ENCODE measurements around the gene SH3D19. TPM values are rescaled to one million over a fixed set of nuclear protein-coding genes. Genes with fewer than 3 reads are reported as not detected.
"Not testable (repeated sequence)": the region's sequence is repeated elsewhere in the genome, so short reads cannot be mapped to it uniquely, and the experiment has no call there.

The SH3D19 gene
- total and polyA plus RNA-seq, 2 experiments from 2014 or later, result 28.2 to 54.7 TPM

GRCh38 chr4:151092488-151092887 lies 232.9 kb downstream of the SH3D19 start:
- Histone ChIP-seq H3K4me3 (no peak overlapping the region), H3K27me3 (no peaks in the 10 kb centered on the region), H3K4me1 (ENCODE audit: insufficient read depth) (peaks cover 10% of the 10 kb centered on the region), H2AFZ (no peak overlapping the region), H3K9me3 (ENCODE audit: low read depth) (no peaks in the 10 kb centered on the region), H3K27ac (peak overlapping the region; percentile 59), H4K20me1 (ENCODE audit: insufficient read depth, poor library complexity, severe bottlenecking) (no peaks in the 10 kb centered on the region), H3K9me2 (replicated peaks; ENCODE audit: insufficient read depth) (no peaks in the 10 kb centered on the region), H3K36me3 (replicated peaks; ENCODE audit: insufficient read depth, low read depth) (no peaks in the 10 kb centered on the region), H3K4me2 (peak overlapping the region; percentile 35), H3K79me2 (no peaks in the 10 kb centered on the region)
- TF ChIP-seq EZH2 (IDR thresholded peaks at IDR 0.05; ENCODE audit: borderline replicate concordance), result no peak
- TF ChIP-seq EZH2phosphoT487 (IDR thresholded peaks at IDR 0.05; ENCODE audit: low read depth, severe bottlenecking, unreplicated experiment), result no peak
- TF ChIP-seq CTCF (IDR thresholded peaks at IDR 0.05; ENCODE audit: poor library complexity), result no peak
- 65% methylated on average over 3 of the region's 3 CpGs for WGBS (ENCODE audit: low lambda C conversion rate, missing lambda C conversion rate)
- no peak for DNase-seq (ENCODE audit: low spot score)

GRCh38 chr4:151091047-151091446 lies 234.4 kb downstream of the SH3D19 start:
- no peaks in the 10 kb centered on the region for H4K20me1 ChIP-seq (ENCODE audit: insufficient read depth, poor library complexity, severe bottlenecking)
- DNase-seq (ENCODE audit: low spot score), result no peak
- 83% methylated on average over 2 of the region's 2 CpGs for WGBS (ENCODE audit: low lambda C conversion rate, missing lambda C conversion rate)
- H3K36me3 ChIP-seq (replicated peaks; ENCODE audit: insufficient read depth, low read depth), result no peaks in the 10 kb centered on the region
- H2AFZ ChIP-seq, result no peak overlapping the region
- no peak overlapping the region for H3K4me2 ChIP-seq
- no peaks in the 10 kb centered on the region for H3K9me2 ChIP-seq (replicated peaks; ENCODE audit: insufficient read depth)
- H3K4me3 ChIP-seq, result no peak overlapping the region
- H3K9me3 ChIP-seq (ENCODE audit: low read depth), result no peaks in the 10 kb centered on the region
- no peak overlapping the region for H3K27ac ChIP-seq
- peaks cover 10% of the 10 kb centered on the region for H3K4me1 ChIP-seq (ENCODE audit: insufficient read depth)
- TF ChIP-seq CTCF (IDR thresholded peaks at IDR 0.05; ENCODE audit: poor library complexity) (no peak), EZH2phosphoT487 (IDR thresholded peaks at IDR 0.05; ENCODE audit: low read depth, severe bottlenecking, unreplicated experiment) (no peak), EZH2 (IDR thresholded peaks at IDR 0.05; ENCODE audit: borderline replicate concordance) (no peak)
- H3K79me2 ChIP-seq, result no peaks in the 10 kb centered on the region
- H3K27me3 ChIP-seq, result no peaks in the 10 kb centered on the region

- Histone ChIP-seq H3K27me3 (no peaks in the 10 kb centered on the region), H3K9me2 (replicated peaks; ENCODE audit: insufficient read depth) (no peaks in the 10 kb centered on the region), H3K4me2 (no peak overlapping the region), H3K4me3 (no peak overlapping the region), H3K36me3 (replicated peaks; ENCODE audit: insufficient read depth, low read depth) (no peaks in the 10 kb centered on the region), H2AFZ (no peak overlapping the region), H3K79me2 (no peaks in the 10 kb centered on the region), H3K4me1 (ENCODE audit: insufficient read depth) (peaks cover 4% of the 10 kb centered on the region), H4K20me1 (ENCODE audit: insufficient read depth, poor library complexity, severe bottlenecking) (no peaks in the 10 kb centered on the region), H3K9me3 (ENCODE audit: low read depth) (no peaks in the 10 kb centered on the region), H3K27ac (no peak overlapping the region)
- WGBS (ENCODE audit: low lambda C conversion rate, missing lambda C conversion rate), result 83% methylated on average over 8 of the region's 8 CpGs
- no peak for TF ChIP-seq EZH2 (IDR thresholded peaks at IDR 0.05; ENCODE audit: borderline replicate concordance)
- no peak for TF ChIP-seq EZH2phosphoT487 (IDR thresholded peaks at IDR 0.05; ENCODE audit: low read depth, severe bottlenecking, unreplicated experiment)
- DNase-seq (ENCODE audit: low spot score), result no peak
Measured at GRCh38 chr4:151087467-151087866, 237.9 kb downstream of the SH3D19 start.

- not testable (repeated sequence) for H3K27ac ChIP-seq; H4K20me1 ChIP-seq (ENCODE audit: insufficient read depth, poor library complexity, severe bottlenecking); H3K4me2 ChIP-seq; H3K79me2 ChIP-seq; H3K36me3 ChIP-seq (replicated peaks; ENCODE audit: insufficient read depth, low read depth); H2AFZ ChIP-seq; H3K4me3 ChIP-seq; H3K27me3 ChIP-seq; DNase-seq (ENCODE audit: low spot score); H3K4me1 ChIP-seq (ENCODE audit: insufficient read depth); H3K9me2 ChIP-seq (replicated peaks; ENCODE audit: insufficient read depth); H3K9me3 ChIP-seq (ENCODE audit: low read depth)
- 84% methylated on average over 2 of the region's 2 CpGs for WGBS (ENCODE audit: low lambda C conversion rate, missing lambda C conversion rate)
Measured at GRCh38 chr4:151077978-151078377, 247.4 kb downstream of the SH3D19 start.

Data from hepatocyte (in vitro differentiated cells).